Esophagus squamous epithelium (tissue), 5 donors: ENCODE data around the gene CEP44. TPM values are rescaled to one million over a fixed set of nuclear protein-coding genes. Genes with fewer than 3 reads are reported as not detected.
"Not testable (repeated sequence)": the region's sequence is repeated elsewhere in the genome, so short reads cannot be mapped to it uniquely, and the experiment has no call there.

Experiments
- DNase-seq: peaks from one replicate; lab custom pipeline; 2025; lab: John Stamatoyannopoulos, UW
- H3K27ac ChIP-seq, 4 donors: fragments of 200-600 bp; sonication (generic); one replicate each; pipeline ENCODE4 v1.5.1; 2016 to 2019; ENCODE audit warnings: mild to moderate bottlenecking in 1 of 4
- H3K27me3 ChIP-seq, 4 donors: fragments of 200-600 bp; sonication (generic); 1 replicate in 3 of 4; 2 replicates in 1 of 4; pipeline versions ENCODE4 v1.5.1 to v1.6.0; 2017 to 2021; ENCODE audit warnings: antibody characterized with exemption in 1 of 4
- H3K36me3 ChIP-seq, 3 donors: fragments of 200-600 bp; sonication (generic); one replicate each; pipeline ENCODE4 v1.5.1; 2016 to 2019
- H3K4me1 ChIP-seq, 3 donors: fragments of 200-600 bp; sonication (generic); one replicate each; pipeline ENCODE4 v1.5.1; 2017 to 2019
- H3K4me3 ChIP-seq, 4 donors: fragments of 200-600 bp; sonication (generic); 1 replicate in 3 of 4; 2 replicates in 1 of 4; pipeline ENCODE4 v1.5.1; 2016 to 2019; ENCODE audit warnings: mild to moderate bottlenecking in 2 of 4, moderate library complexity in 1 of 4
- H3K9me3 ChIP-seq, 3 donors: fragments of 200-600 bp; sonication (generic); one replicate each; pipeline ENCODE4 v1.5.1; 2016 to 2019
- POLR2A ChIP-seq, 4 donors: fragments of 450-650 bp; IDR thresholded peaks; one replicate each; pipeline ENCODE4 v1.6.1; 2017; ENCODE audit warnings: antibody characterized with exemption in 4 of 4, mild to moderate bottlenecking in 4 of 4, moderate library complexity in 3 of 4
- WGBS, 2 donors: methylation state at CpG; one replicate each; pipeline ENCODE4 v1.1.5; 2018; 5-methylcytosine and 5-hydroxymethylcytosine counted together
- intact Hi-C: fragments of 100-400 bp; cut with DNase I; formaldehyde crosslinking; loops from one replicate; pipeline ENCODE4 v1.15.0; 2022
- total RNA-seq, 4 donors: library from RNA; depleted of rRNA; stranded (reverse); fragments of >200 nt; gene quantifications; one replicate each; pipeline ENCODE4 v1.1.0, GENCODE V29; 2016
- TF ChIP-seq, protein P1 (sequence below), 6 experiments: fragments of 450-650 bp in 4 of 6; fragments of 200-600 bp in 2 of 6; sonication (generic) in 2 of 6; IDR thresholded peaks; one replicate each; pipeline ENCODE4 v1.5.1; 2016 to 2019; ENCODE audit warnings: antibody characterized with exemption in 6 of 6, mild to moderate bottlenecking in 4 of 6, moderate library complexity in 4 of 6
- donor health status: DM: yes; HTN: yes; CAD: no.

The CEP44 gene
- total RNA-seq, 4 donors from 2014 or later = 5.5 to 14.4 (median 11.4) TPM

DNA sequence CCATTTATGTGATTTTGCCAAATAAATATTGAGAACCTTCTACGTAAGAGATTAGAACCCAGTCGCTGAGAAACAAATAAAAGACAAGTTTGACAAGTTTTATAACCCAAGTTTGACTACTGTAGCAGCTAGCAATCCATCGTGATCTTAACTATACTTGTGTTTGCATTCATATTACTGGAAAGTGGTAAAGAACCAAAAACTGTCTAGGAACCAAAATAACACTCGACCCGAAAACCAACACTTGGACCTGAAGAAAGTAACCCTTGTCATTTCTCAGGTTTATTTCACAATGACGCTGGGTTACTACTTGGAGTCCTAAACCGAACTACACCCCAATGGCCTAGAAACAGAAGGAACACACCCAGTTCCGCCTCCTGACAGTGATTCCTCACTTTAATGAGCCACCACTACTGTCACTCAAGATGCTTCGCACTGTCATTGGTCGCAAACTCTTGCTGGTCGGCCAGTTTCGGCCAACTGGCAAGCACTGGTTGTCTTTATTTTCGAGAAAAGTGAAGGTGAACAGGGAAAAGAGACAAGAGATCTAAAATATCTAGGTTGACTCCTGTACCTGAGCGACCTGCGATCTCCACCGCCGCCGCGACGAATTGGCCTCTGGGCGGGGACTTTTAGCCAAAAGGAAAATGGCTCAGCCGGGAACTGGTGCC, 740 bp upstream of the CEP44 start:
- no peak for TF ChIP-seq POLR2A (IDR thresholded peaks at IDR 0.05)
- TF ChIP-seq, protein P1, sequence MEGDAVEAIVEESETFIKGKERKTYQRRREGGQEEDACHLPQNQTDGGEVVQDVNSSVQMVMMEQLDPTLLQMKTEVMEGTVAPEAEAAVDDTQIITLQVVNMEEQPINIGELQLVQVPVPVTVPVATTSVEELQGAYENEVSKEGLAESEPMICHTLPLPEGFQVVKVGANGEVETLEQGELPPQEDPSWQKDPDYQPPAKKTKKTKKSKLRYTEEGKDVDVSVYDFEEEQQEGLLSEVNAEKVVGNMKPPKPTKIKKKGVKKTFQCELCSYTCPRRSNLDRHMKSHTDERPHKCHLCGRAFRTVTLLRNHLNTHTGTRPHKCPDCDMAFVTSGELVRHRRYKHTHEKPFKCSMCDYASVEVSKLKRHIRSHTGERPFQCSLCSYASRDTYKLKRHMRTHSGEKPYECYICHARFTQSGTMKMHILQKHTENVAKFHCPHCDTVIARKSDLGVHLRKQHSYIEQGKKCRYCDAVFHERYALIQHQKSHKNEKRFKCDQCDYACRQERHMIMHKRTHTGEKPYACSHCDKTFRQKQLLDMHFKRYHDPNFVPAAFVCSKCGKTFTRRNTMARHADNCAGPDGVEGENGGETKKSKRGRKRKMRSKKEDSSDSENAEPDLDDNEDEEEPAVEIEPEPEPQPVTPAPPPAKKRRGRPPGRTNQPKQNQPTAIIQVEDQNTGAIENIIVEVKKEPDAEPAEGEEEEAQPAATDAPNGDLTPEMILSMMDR (IDR thresholded peaks at IDR 0.05) = peak in 1 of 6 experiments; percentile 2
- intact Hi-C loops = no loop called here
- peak overlapping the region; percentile 93 to 100 (median 97) for H3K27ac ChIP-seq
- WGBS, 2 donors = 1% methylated on average over 14 of the region's 22 CpGs
- H3K36me3 ChIP-seq = peaks cover 0 to 7% (median 0%) of the 10 kb centered on the region in 3 donors
- H3K4me1 ChIP-seq = peaks cover 3 to 47% (median 15%) of the 10 kb centered on the region in 3 donors
- H3K9me3 ChIP-seq = no peaks in the 10 kb centered on the region
- H3K27me3 ChIP-seq = no peaks in the 10 kb centered on the region
- peak overlapping the region; percentile 59 to 88 (median 79) for H3K4me3 ChIP-seq
- DNase-seq = peak; percentile 17

- Histone ChIP-seq H3K9me3 (no peaks in the 10 kb centered on the region), H3K4me1 (peaks cover 3 to 40% (median 15%) of the 10 kb centered on the region in 3 donors), H3K27ac (peak overlapping the region; percentile 93 to 100 (median 97)), H3K4me3 (peak overlapping the region; percentile 59 to 88 (median 79)), H3K27me3 (no peaks in the 10 kb centered on the region), H3K36me3 (peaks cover 0 to 7% (median 0%) of the 10 kb centered on the region in 3 donors)
- no peak for DNase-seq
- intact Hi-C loops = no loop called here
- 5 to 16% methylated on average over 6 of the region's 6 CpGs for WGBS, 2 donors
- TF ChIP-seq, protein P1 (IDR thresholded peaks at IDR 0.05) = no peak
- no peak for TF ChIP-seq POLR2A (IDR thresholded peaks at IDR 0.05)
Measured at GRCh38 chr4:174284487-174284886, 776 bp downstream of the CEP44 start.

GRCh38 chr4:174286870-174287269, 3.2 kb downstream of the CEP44 start:
- no peak for TF ChIP-seq POLR2A (IDR thresholded peaks at IDR 0.05)
- TF ChIP-seq, protein P1 (IDR thresholded peaks at IDR 0.05) = no peak
- H3K27me3 ChIP-seq = no peaks in the 10 kb centered on the region
- peaks cover 0 to 2% (median 0%) of the 10 kb centered on the region in 3 donors for H3K36me3 ChIP-seq
- intact Hi-C loops = no loop called here
- WGBS, 2 donors = 91 to 100% methylated on average over 3 of the region's 3 CpGs
- no peak overlapping the region for H3K27ac ChIP-seq
- DNase-seq = no peak
- peaks cover 0 to 26% (median 12%) of the 10 kb centered on the region in 3 donors for H3K4me1 ChIP-seq
- peaks cover 0 to 2% (median 1%) of the 10 kb centered on the region in 3 donors for H3K9me3 ChIP-seq
- no peak overlapping the region for H3K4me3 ChIP-seq

DNA sequence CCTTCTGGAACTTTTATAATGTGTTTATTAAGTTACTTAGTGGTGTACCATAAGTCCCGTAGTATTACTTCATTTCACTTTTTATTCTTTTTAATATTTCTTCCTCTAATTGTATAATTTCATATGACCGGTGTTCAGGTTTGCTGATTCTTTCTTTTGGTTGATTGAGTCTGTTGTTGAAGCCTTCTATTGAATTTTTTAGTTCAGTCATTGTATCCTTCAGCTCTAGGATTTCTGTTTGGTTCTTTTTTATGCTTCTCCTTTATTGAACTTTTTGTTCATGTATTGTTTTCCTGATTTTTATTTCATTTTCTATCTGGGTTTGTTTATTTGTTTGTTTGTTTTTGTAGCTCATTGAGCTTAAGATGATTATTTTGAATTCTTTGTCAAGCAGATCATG, 8.8 kb downstream of the CEP44 start:
- H3K9me3 ChIP-seq = peaks cover 0 to 27% (median 14%) of the 10 kb centered on the region in 3 donors
- H3K4me1 ChIP-seq = no peaks in the 10 kb centered on the region
- no peak for DNase-seq
- peaks cover 0 to 21% (median 0%) of the 10 kb centered on the region in 3 donors for H3K36me3 ChIP-seq
- TF ChIP-seq, protein P1 (IDR thresholded peaks at IDR 0.05) = no peak
- no peak for TF ChIP-seq POLR2A (IDR thresholded peaks at IDR 0.05)
- H3K4me3 ChIP-seq = no peak overlapping the region
- WGBS, 2 donors = 92 to 98% methylated on average over 2 of the region's 2 CpGs
- H3K27me3 ChIP-seq = no peaks in the 10 kb centered on the region
- intact Hi-C loops = no loop called here
- H3K27ac ChIP-seq = no peak overlapping the region

- H3K36me3 ChIP-seq = peaks cover 0 to 29% (median 0%) of the 10 kb centered on the region in 3 donors
- H3K27ac ChIP-seq, H3K4me1 ChIP-seq, intact Hi-C loops, DNase-seq, H3K4me3 ChIP-seq, H3K27me3 ChIP-seq: not testable (repeated sequence)
- peaks cover 0 to 27% (median 14%) of the 10 kb centered on the region in 3 donors for H3K9me3 ChIP-seq
- no CpG with 5 or more reads among the region's 30 CpGs for WGBS, 2 donors
Measured at GRCh38 chr4:174294641-174295040, 10.9 kb downstream of the CEP44 start.

GRCh38 chr4:174295142-174295541, 11.4 kb downstream of the CEP44 start:
- H3K27me3 ChIP-seq, H3K27ac ChIP-seq, intact Hi-C loops, H3K4me3 ChIP-seq, DNase-seq, H3K4me1 ChIP-seq: not testable (repeated sequence)
- H3K36me3 ChIP-seq = peaks cover 0 to 34% (median 0%) of the 10 kb centered on the region in 3 donors
- H3K9me3 ChIP-seq = peaks cover 0 to 27% (median 14%) of the 10 kb centered on the region in 3 donors
- no CpG with 5 or more reads among the region's 27 CpGs for WGBS, 2 donors
